Measurements from ENCODE around the gene RAB3IL1.
"Not testable (repeated sequence)": the region's sequence is repeated elsewhere in the genome, so short reads cannot be mapped to it uniquely, and the experiment has no call there.

DNA sequence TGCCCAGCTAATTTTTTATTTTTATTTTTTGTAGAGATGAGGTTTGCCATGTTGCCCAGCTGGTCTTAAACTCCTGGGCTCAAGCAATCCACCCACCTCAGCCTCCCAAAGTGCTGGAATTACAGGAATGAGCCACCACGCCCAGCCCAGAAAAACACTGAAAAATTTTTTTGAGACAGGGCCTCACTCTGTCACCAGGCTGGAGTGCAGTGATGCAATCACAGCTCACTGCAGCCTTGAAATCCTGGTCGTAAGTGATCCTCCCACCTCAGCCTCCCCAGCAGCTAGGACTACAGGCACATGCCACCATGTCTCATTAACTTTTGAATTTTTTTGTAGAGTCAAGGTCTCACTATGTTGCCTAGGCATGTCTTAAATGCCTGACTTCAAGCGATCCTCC is 35.1 kb downstream of the RAB3IL1 start:
- TF ChIP-seq, protein P1, sequence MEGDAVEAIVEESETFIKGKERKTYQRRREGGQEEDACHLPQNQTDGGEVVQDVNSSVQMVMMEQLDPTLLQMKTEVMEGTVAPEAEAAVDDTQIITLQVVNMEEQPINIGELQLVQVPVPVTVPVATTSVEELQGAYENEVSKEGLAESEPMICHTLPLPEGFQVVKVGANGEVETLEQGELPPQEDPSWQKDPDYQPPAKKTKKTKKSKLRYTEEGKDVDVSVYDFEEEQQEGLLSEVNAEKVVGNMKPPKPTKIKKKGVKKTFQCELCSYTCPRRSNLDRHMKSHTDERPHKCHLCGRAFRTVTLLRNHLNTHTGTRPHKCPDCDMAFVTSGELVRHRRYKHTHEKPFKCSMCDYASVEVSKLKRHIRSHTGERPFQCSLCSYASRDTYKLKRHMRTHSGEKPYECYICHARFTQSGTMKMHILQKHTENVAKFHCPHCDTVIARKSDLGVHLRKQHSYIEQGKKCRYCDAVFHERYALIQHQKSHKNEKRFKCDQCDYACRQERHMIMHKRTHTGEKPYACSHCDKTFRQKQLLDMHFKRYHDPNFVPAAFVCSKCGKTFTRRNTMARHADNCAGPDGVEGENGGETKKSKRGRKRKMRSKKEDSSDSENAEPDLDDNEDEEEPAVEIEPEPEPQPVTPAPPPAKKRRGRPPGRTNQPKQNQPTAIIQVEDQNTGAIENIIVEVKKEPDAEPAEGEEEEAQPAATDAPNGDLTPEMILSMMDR (IDR thresholded peaks at IDR 0.05): not testable (repeated sequence)
- TF ChIP-seq POLR2A (IDR thresholded peaks at IDR 0.05): not testable (repeated sequence)

Measured in Peyer's patch (tissue), 4 donors.